Gastroesophageal sphincter (tissue), 4 donors: ENCODE measurements around the gene U2AF2. TPM values are rescaled to one million over a fixed set of nuclear protein-coding genes. Genes with fewer than 3 reads are reported as not detected.

Experiments used
- ATAC-seq: fragments of 150-250 bp; one replicate; pipeline ENCODE4 v1.9.1; 2016; ENCODE audit warnings: mild to moderate bottlenecking, moderate library complexity
- H3K27ac ChIP-seq, 4 donors: fragments of 200-600 bp; sonication (generic) in 3 of 4; 1 replicate in 3 of 4; 2 replicates in 1 of 4; pipeline ENCODE4 v1.5.1; 2016 to 2019
- H3K27me3 ChIP-seq: fragments of 200-600 bp; sonication (generic); one replicate; pipeline ENCODE4 v1.5.1; 2019
- H3K36me3 ChIP-seq, 2 donors: fragments of 200-600 bp; sonication (generic); one replicate each; pipeline ENCODE4 v1.5.1; 2019; ENCODE audit warnings: control low read depth in 1 of 2
- H3K4me1 ChIP-seq, 3 donors: fragments of 200-600 bp; sonication (generic); 1 replicate in 2 of 3; 2 replicates in 1 of 3; pipeline ENCODE4 v1.5.1; 2016 to 2019; ENCODE audit warnings: control low read depth in 2 of 3
- H3K4me3 ChIP-seq, 2 donors: fragments of 200-600 bp; sonication (generic); one replicate each; pipeline ENCODE4 v1.5.1; 2019; ENCODE audit warnings: mild to moderate bottlenecking in 1 of 2, moderate library complexity in 1 of 2
- H3K9me3 ChIP-seq, 3 donors: fragments of 200-600 bp; sonication (generic); one replicate each; pipeline ENCODE4 v1.5.1; 2017 to 2019; ENCODE audit warnings: control low read depth in 2 of 3
- EP300 ChIP-seq: sonication (generic); formaldehyde crosslinking; IDR thresholded peaks from one replicate; pipeline ENCODE4 v1.6.1; 2017; ENCODE audit warnings: antibody characterized with exemption, mild to moderate bottlenecking
- POLR2A ChIP-seq, 2 donors: fragments of 450-650 bp; IDR thresholded peaks; one replicate each; pipeline ENCODE4 v1.6.1; 2017; ENCODE audit warnings: antibody characterized with exemption in 2 of 2, mild to moderate bottlenecking in 2 of 2, moderate library complexity in 1 of 2
- POLR2AphosphoS5 ChIP-seq: sonication (generic); formaldehyde crosslinking; IDR thresholded peaks from one replicate; pipeline ENCODE4 v1.6.1; 2017; ENCODE audit warnings: antibody characterized with exemption
- WGBS, 2 donors: methylation state at CpG; one replicate each; pipeline ENCODE4 v1.1.5; 2018; ENCODE audit warnings: low coverage in 1 of 2; 5-methylcytosine and 5-hydroxymethylcytosine counted together
- total RNA-seq, 4 donors: library from RNA; depleted of rRNA; stranded (reverse); fragments of >200 nt; gene quantifications; one replicate each; pipeline ENCODE4 v1.1.0, GENCODE V29; 2016
- TF ChIP-seq, protein P1 (sequence below), 4 experiments: fragments of 200-600 bp in 2 of 4; fragments of 450-650 bp in 2 of 4; sonication (generic) in 1 of 4; IDR thresholded peaks; one replicate each; pipeline ENCODE4 v1.5.1; 2017 to 2019; ENCODE audit warnings: antibody characterized with exemption in 4 of 4, mild to moderate bottlenecking in 2 of 4, moderate library complexity in 2 of 4

The U2AF2 gene
- total RNA-seq, 4 donors from 2014 or later, result 68.9 to 97.9 (median 91.4) TPM

- Histone ChIP-seq H3K27me3 (no peaks in the 10 kb centered on the region), H3K36me3 (peaks cover 0 to 88% of the 10 kb centered on the region in 2 donors)
- TF ChIP-seq POLR2A (IDR thresholded peaks at IDR 0.05) (no peak), EP300 (no peak), POLR2AphosphoS5 (no peak)
- TF ChIP-seq, protein P1, sequence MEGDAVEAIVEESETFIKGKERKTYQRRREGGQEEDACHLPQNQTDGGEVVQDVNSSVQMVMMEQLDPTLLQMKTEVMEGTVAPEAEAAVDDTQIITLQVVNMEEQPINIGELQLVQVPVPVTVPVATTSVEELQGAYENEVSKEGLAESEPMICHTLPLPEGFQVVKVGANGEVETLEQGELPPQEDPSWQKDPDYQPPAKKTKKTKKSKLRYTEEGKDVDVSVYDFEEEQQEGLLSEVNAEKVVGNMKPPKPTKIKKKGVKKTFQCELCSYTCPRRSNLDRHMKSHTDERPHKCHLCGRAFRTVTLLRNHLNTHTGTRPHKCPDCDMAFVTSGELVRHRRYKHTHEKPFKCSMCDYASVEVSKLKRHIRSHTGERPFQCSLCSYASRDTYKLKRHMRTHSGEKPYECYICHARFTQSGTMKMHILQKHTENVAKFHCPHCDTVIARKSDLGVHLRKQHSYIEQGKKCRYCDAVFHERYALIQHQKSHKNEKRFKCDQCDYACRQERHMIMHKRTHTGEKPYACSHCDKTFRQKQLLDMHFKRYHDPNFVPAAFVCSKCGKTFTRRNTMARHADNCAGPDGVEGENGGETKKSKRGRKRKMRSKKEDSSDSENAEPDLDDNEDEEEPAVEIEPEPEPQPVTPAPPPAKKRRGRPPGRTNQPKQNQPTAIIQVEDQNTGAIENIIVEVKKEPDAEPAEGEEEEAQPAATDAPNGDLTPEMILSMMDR (IDR thresholded peaks at IDR 0.05), result no peak
These were observed 42.2 kb downstream of the U2AF2 start for GRCh38 chr19:55697069-55697440.

DNA sequence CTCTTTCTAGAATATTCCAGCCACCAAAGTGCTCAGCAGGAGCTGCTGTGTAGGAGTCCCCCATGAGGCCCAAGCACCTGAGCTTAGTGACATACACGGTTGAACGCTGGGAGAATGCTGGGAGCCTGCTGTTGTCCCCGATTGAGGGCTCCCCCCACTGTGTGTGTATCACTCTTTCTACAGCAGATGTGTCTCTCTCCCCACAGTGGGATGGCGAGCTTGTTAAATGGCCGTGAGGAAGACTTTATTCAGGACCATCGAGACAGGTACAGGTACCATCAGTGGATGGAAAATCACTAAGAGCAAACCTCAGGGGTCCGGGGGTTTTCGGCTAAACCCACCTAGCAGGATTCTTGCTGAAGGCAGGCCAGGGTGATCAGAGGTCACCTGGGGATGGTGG, 42.9 kb downstream of the U2AF2 start:
- Histone ChIP-seq H3K27me3 (no peaks in the 10 kb centered on the region), H3K4me3 (no peak overlapping the region), H3K36me3 (peaks cover 0 to 82% of the 10 kb centered on the region in 2 donors), H3K9me3 (no peaks in the 10 kb centered on the region), H3K4me1 (no peaks in the 10 kb centered on the region), H3K27ac (no peak overlapping the region)
- TF ChIP-seq POLR2AphosphoS5 (no peak), POLR2A (IDR thresholded peaks at IDR 0.05) (no peak), EP300 (no peak)
- TF ChIP-seq, protein P1 (IDR thresholded peaks at IDR 0.05), result no peak
- ATAC-seq, result no peak
- 89 to 93% methylated on average over 3 to 5 of the region's 8 CpGs for WGBS, 2 donors

More at GRCh38 chr19:55697069-55697440, 42.2 kb downstream of the U2AF2 start:
- WGBS, 2 donors, result 90% methylated on average over 3 of the region's 12 CpGs; no CpG with 5 or more reads in 1 of the 2 donors
- no peaks in the 10 kb centered on the region for H3K4me1 ChIP-seq
- no peak overlapping the region for H3K4me3 ChIP-seq
- no peak for ATAC-seq
- H3K27ac ChIP-seq, result no peak overlapping the region
- no peaks in the 10 kb centered on the region for H3K9me3 ChIP-seq

DNA sequence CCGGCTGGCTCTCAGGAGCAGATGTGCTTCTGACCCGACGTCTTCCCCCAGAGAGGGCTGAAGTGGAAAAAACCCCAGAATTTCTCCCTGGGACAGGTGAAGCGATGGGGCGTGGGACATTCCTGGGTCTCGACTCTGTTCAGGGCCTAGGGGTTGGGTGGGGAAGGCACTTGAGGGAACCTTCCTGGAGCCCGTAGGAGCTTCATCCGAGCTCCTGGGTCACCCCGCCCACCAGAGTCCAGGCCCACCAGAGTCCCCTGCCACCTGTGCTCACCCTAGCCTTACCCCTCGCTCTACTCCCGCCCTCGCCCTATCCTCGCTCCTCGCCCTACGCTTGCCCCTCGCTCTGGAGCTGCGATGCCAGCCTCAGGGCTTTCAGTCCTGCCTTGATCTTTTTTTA, 43.4 kb downstream of the U2AF2 start:
- 93 to 95% methylated on average over 11 to 14 of the region's 17 CpGs for WGBS, 2 donors
- no peaks in the 10 kb centered on the region for H3K9me3 ChIP-seq
- no peak overlapping the region for H3K4me3 ChIP-seq
- no peaks in the 10 kb centered on the region for H3K4me1 ChIP-seq
- peaks cover 0 to 76% of the 10 kb centered on the region in 2 donors for H3K36me3 ChIP-seq
- ATAC-seq, result no peak
- TF ChIP-seq POLR2A (IDR thresholded peaks at IDR 0.05), result no peak
- TF ChIP-seq POLR2AphosphoS5, result no peak
- H3K27me3 ChIP-seq, result no peaks in the 10 kb centered on the region
- H3K27ac ChIP-seq, result no peak overlapping the region

GRCh38 chr19:55699221-55699620, 44.4 kb downstream of the U2AF2 start:
- ATAC-seq, result no peak
- no peak overlapping the region for H3K4me3 ChIP-seq
- TF ChIP-seq POLR2A (IDR thresholded peaks at IDR 0.05) (no peak), POLR2AphosphoS5 (no peak), EP300 (no peak)
- TF ChIP-seq, protein P1 (IDR thresholded peaks at IDR 0.05), result no peak
- H3K27me3 ChIP-seq, result no peaks in the 10 kb centered on the region
- H3K9me3 ChIP-seq, result no peaks in the 10 kb centered on the region
- no peak overlapping the region for H3K27ac ChIP-seq
- no peaks in the 10 kb centered on the region for H3K4me1 ChIP-seq
- H3K36me3 ChIP-seq, result peaks cover 0 to 68% of the 10 kb centered on the region in 2 donors
- 84 to 90% methylated on average over 2 to 9 of the region's 11 CpGs for WGBS, 2 donors

GRCh38 chr19:55700813-55701212, 46.0 kb downstream of the U2AF2 start:
- Histone ChIP-seq H3K4me1 (no peaks in the 10 kb centered on the region), H3K27ac (no peak overlapping the region), H3K4me3 (no peak overlapping the region), H3K9me3 (no peaks in the 10 kb centered on the region), H3K27me3 (no peaks in the 10 kb centered on the region), H3K36me3 (peaks cover 0 to 61% of the 10 kb centered on the region in 2 donors)
- no peak for ATAC-seq
- 80 to 100% methylated on average over 2 of the region's 12 CpGs for WGBS, 2 donors
- TF ChIP-seq POLR2AphosphoS5, result no peak
- no peak for TF ChIP-seq POLR2A (IDR thresholded peaks at IDR 0.05)
- no peak for TF ChIP-seq EP300
- TF ChIP-seq, protein P1 (IDR thresholded peaks at IDR 0.05), result no peak
